Neuron (in vitro differentiated cells): ENCODE data around the gene MRPL49.
"Not testable (repeated sequence)": the region's sequence is repeated elsewhere in the genome, so short reads cannot be mapped to it uniquely, and the experiment has no call there.

Source experiments
- H2AFZ ChIP-seq: one replicate; pipeline ENCODE4 v1.6.1; 2013; ENCODE audit warnings: low read depth, mild to moderate bottlenecking, inconsistent platforms, low read length, moderate library complexity
- H3K27me3 ChIP-seq: one replicate; pipeline ENCODE4 v1.6.1; 2013; ENCODE audit warnings: low read length; ENCODE audit not compliant: insufficient read depth
- H3K36me3 ChIP-seq: one replicate; pipeline ENCODE4 v1.6.1; 2013; ENCODE audit warnings: low read length; ENCODE audit not compliant: insufficient read depth
- H3K4me1 ChIP-seq: one replicate; pipeline ENCODE4 v1.6.1; 2013; ENCODE audit warnings: low read length; ENCODE audit not compliant: insufficient read depth
- H3K4me3 ChIP-seq: 2 replicates; pipeline ENCODE4 v1.5.1; 2013; ENCODE audit warnings: mild to moderate bottlenecking, low read length, moderate library complexity
- H3K9me3 ChIP-seq: one replicate; pipeline ENCODE4 v1.6.1; 2013; ENCODE audit warnings: low read length

Gene MRPL49

DNA sequence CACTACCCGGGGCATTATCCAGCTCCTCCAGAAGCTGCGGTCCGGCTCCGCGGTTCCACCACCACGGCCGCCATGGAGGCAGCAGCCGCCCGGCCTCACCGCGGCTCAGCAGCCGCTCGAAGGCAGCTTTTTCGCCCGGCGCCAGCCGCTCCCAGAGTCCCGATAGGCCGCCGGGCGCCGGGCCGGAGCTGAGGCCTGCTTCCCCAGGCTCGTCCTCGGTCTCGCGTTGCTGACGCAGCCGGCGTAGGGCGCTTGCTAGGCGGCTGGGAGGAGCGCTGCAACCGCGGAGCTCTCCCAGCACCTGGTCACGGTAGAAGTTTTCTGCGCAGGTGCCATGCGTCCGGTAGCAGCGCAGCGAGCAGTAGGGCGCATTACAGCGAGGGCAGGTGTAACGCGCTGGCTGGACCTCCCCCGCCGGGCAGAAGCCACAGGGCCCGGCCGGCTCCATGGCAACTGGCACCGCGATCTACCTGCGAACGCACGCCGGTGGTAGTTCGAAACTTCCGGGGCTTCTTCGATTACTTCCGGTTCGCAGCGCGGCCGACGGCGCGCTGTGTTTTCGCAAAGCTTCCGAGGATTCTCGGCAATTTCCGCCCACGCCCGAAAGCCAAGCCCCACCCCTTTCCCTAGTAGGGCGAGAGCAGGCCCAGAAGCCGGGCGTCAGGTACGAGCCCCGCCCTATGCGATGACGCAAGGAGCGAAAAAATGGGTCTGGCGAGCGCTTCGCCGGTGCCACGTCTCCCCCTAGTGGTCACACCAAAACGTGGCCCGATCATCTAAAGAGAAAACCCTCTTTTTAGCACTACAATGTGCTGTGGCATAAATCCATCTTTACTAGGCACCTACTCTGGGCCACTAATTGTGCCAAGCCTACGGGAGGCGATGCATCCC, 4.7 kb upstream of the MRPL49 start, which contains the start of gene ZNHIT2:
ZNHIT2 (minus strand) TSS at position 496 of the 891 bp plus-strand sequence; CDS start at position 448, 48 bp downstream.
- H3K27me3 ChIP-seq, result no peaks in the 10 kb centered on the region
- H3K4me3 ChIP-seq, result peak within 1 kb of the TSS; percentile 73
- no peak within 1 kb of the TSS for H2AFZ ChIP-seq
- peaks cover 41% of the 10 kb centered on the region for H3K4me1 ChIP-seq
- peaks cover 48% of the 10 kb centered on the region for H3K36me3 ChIP-seq
- H3K9me3 ChIP-seq, result no peaks in the 10 kb centered on the region

DNA sequence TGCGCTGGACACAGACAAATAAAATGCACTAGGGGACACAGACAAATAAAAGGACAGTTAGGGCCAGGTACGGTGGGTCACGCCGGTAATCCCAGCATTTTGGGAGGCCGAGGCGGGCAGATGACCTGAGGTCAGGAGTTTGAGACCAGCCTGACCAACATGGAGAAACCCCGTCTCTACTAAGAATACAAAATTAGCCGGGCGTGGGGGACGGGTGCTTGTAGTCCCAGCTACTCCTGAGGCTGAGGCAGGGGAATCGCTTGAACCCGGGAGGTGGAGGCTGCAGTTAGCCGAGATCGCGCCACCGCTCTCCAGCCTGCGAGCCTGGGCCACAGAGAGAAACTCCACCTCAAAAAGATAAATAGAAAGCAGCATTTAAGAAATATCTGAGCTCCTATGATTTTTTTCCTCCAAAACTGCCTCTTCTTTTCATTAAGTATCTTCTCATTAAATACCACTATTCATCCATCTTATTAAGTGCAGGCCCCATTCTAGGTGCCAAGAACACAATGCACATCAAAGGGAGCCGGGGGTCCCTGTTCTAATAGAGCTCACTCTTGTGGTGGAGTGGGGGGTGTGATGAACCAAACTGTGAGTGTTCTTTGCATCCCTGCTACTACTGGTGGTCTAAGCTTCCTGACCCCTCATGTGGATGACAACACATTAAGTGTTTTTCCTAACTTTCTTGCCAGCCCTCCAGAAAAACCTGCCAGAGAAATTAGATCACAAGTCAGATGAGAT, 3.9 kb upstream of the MRPL49 start:
- no peak overlapping the region for H2AFZ ChIP-seq
- peak overlapping the region; percentile 7 for H3K4me3 ChIP-seq
- H3K36me3 ChIP-seq, result peaks cover 48% of the 10 kb centered on the region

GRCh38 chr11:65118891-65119669, 3.0 kb upstream of the MRPL49 start:
- H3K4me3 ChIP-seq, H2AFZ ChIP-seq, H3K27me3 ChIP-seq, H3K9me3 ChIP-seq: not testable (repeated sequence)
- peaks cover 37% of the 10 kb centered on the region for H3K4me1 ChIP-seq
- H3K36me3 ChIP-seq, result peaks cover 45% of the 10 kb centered on the region

More for the DNA sequence above, 3.9 kb upstream of the MRPL49 start:
- no peaks in the 10 kb centered on the region for H3K9me3 ChIP-seq
- H3K4me1 ChIP-seq, result peaks cover 40% of the 10 kb centered on the region
- no peaks in the 10 kb centered on the region for H3K27me3 ChIP-seq

DNA sequence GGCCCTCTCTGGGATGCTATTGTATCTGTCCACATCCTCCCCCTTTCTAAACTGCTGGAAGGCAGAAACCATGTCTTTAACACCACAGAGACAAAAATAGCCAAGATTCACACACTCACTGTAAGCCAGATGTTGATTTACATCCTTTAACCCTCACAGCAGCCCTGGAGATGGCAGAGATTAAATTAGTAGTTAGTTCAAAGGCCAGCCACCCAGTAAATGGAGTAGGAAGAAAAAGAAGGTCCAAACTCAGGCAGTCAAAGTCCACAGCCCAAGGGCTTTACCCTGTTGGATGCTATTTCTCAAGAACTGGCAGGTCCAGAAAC, 2.5 kb upstream of the MRPL49 start:
- no peaks in the 10 kb centered on the region for H3K9me3 ChIP-seq
- peaks cover 37% of the 10 kb centered on the region for H3K4me1 ChIP-seq
- no peak overlapping the region for H3K4me3 ChIP-seq
- no peak overlapping the region for H2AFZ ChIP-seq
- H3K36me3 ChIP-seq, result peaks cover 46% of the 10 kb centered on the region
- no peaks in the 10 kb centered on the region for H3K27me3 ChIP-seq

- peaks cover 45% of the 10 kb centered on the region for H3K36me3 ChIP-seq
These were observed 1.3 kb upstream of the MRPL49 start for GRCh38 chr11:65120831-65121230.

DNA sequence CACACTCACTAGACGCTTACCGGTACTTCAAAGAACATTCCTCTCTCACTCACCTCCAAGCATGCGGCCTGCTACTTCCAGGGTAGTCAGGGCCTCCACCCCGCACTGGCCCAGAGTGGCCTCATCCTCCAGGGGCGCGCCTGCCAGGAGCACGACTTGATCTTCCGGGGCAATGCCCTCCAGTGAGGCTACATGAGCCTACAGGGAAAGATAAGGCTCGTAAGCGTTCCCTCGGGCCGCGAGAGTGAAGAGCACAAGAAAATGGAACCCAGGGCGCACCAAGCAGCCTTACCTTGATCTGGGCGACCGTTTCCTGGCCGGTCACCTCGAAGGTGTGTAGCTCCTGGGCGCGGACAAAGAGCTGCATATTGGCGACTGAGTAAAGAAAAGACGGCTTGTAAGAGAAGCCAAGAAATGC, 665 bp upstream of the MRPL49 start:
- peaks cover 21% of the 10 kb centered on the region for H3K4me1 ChIP-seq
- H3K27me3 ChIP-seq, result no peaks in the 10 kb centered on the region
- H3K9me3 ChIP-seq, result no peaks in the 10 kb centered on the region
- H3K36me3 ChIP-seq, result peaks cover 45% of the 10 kb centered on the region
- H3K4me3 ChIP-seq, result peak overlapping the region; percentile 93
- no peak overlapping the region for H2AFZ ChIP-seq

More at GRCh38 chr11:65120831-65121230, 1.3 kb upstream of the MRPL49 start:
- H3K27me3 ChIP-seq, result no peaks in the 10 kb centered on the region
- H3K4me3 ChIP-seq, result peak overlapping the region; percentile 93
- H2AFZ ChIP-seq, result no peak overlapping the region
- peaks cover 27% of the 10 kb centered on the region for H3K4me1 ChIP-seq
- no peaks in the 10 kb centered on the region for H3K9me3 ChIP-seq

- Histone ChIP-seq H3K4me1 (peaks cover 14% of the 10 kb centered on the region), H3K4me3 (no peak overlapping the region), H2AFZ (no peak overlapping the region), H3K9me3 (no peaks in the 10 kb centered on the region), H3K27me3 (no peaks in the 10 kb centered on the region), H3K36me3 (peaks cover 63% of the 10 kb centered on the region)
These were observed 2.5 kb downstream of the MRPL49 start for GRCh38 chr11:65124480-65125196.

GRCh38 chr11:65125197-65126056, 3.3 kb downstream of the MRPL49 start:
- no peak overlapping the region for H3K4me3 ChIP-seq
- peaks cover 62% of the 10 kb centered on the region for H3K36me3 ChIP-seq
- no peak overlapping the region for H2AFZ ChIP-seq
- H3K9me3 ChIP-seq, result no peaks in the 10 kb centered on the region
- H3K4me1 ChIP-seq, result peaks cover 14% of the 10 kb centered on the region
- no peaks in the 10 kb centered on the region for H3K27me3 ChIP-seq

GRCh38 chr11:65126624-65127274, 4.6 kb downstream of the MRPL49 start:
- H3K27me3 ChIP-seq, result no peaks in the 10 kb centered on the region
- peaks cover 5% of the 10 kb centered on the region for H3K4me1 ChIP-seq
- H2AFZ ChIP-seq, result no peak overlapping the region
- no peak overlapping the region for H3K4me3 ChIP-seq
- peaks cover 68% of the 10 kb centered on the region for H3K36me3 ChIP-seq
- no peaks in the 10 kb centered on the region for H3K9me3 ChIP-seq

DNA sequence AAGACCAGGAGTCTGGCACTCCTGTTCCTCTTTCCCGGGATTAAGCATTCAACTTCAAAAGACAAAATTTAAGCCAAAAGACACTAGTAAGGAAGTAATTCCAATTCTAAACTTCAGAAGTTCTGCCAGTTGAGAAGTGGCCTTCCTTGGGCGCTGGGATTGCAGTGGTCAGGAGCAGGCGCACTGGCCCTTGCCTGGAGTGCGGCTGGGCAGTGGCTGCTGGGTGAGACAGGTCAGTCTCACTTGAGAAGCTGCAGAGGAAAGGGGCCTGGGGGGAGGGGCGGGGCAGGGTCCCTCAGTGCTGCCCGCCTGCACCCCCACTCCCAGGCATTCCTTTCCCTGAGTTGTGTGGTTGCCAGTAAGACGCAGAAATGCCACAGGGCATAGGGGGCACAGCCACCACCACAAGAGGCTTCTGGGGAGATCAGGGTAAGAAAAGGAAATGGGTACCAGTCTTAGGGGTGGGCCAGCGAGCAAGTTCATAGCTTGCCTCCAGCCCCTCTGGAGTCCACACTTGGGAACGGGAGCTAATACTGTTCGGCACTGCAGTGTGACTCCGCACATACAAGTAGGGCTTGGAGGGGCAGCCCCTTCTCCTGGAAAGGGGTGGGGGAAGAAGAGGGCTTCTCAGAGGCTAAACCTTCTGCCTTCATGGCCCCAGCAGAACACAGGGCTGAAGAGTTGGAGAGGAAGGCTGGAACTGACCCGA, 5.5 kb downstream of the MRPL49 start:
- Histone ChIP-seq H3K9me3 (no peaks in the 10 kb centered on the region), H3K4me3 (no peak overlapping the region), H2AFZ (no peak overlapping the region), H3K27me3 (no peaks in the 10 kb centered on the region), H3K36me3 (peaks cover 76% of the 10 kb centered on the region), H3K4me1 (peaks cover 5% of the 10 kb centered on the region)
